Measurements from ENCODE around the gene SLITRK4. TPM values are rescaled to one million over a fixed set of nuclear protein-coding genes. Genes with fewer than 3 reads are reported as not detected.

The SLITRK4 gene
- total RNA-seq, 3 donors from 2014 or later = 2.0 to 76.3 (median 2.5) TPM

GRCh38 chrX:143615851-143616250 lies 20.1 kb downstream of the SLITRK4 start:
- Histone ChIP-seq H3K27ac (no peak overlapping the region), H3K36me3 (no peaks in the 10 kb centered on the region), H3K4me1 (no peaks in the 10 kb centered on the region), H3K9me3 (no peaks in the 10 kb centered on the region), H3K27me3 (no peaks in the 10 kb centered on the region), H3K4me3 (no peak overlapping the region)
- intact Hi-C loops (cut with DNase I; ENCODE audit: low total_unique reads) = no loop called here
- DNase-seq (ENCODE audit: low spot score in 2 of 2) = no peak
- TF ChIP-seq POLR2AphosphoS5 (IDR thresholded peaks at IDR 0.05) = no peak
- no peak for TF ChIP-seq POLR2A (IDR thresholded peaks at IDR 0.05)
- no peak for TF ChIP-seq CTCF (IDR thresholded peaks at IDR 0.05)

GRCh38 chrX:143601809-143602208 lies 34.1 kb downstream of the SLITRK4 start:
- Histone ChIP-seq H3K4me1 (no peaks in the 10 kb centered on the region), H3K36me3 (no peaks in the 10 kb centered on the region), H3K9me3 (peaks cover 0 to 10% of the 10 kb centered on the region in 2 donors), H3K27me3 (no peaks in the 10 kb centered on the region), H3K27ac (no peak overlapping the region), H3K4me3 (no peak overlapping the region)
- TF ChIP-seq POLR2AphosphoS5 (IDR thresholded peaks at IDR 0.05) = no peak
- no peak for TF ChIP-seq POLR2A (IDR thresholded peaks at IDR 0.05)
- TF ChIP-seq CTCF (IDR thresholded peaks at IDR 0.05) = no peak
- intact Hi-C loops (cut with DNase I; ENCODE audit: low total_unique reads) = no loop called here
- no peak for DNase-seq (ENCODE audit: low spot score in 2 of 2)

GRCh38 chrX:143581240-143581639 lies 54.7 kb downstream of the SLITRK4 start:
- H3K9me3 ChIP-seq = no peaks in the 10 kb centered on the region
- no peak overlapping the region for H3K27ac ChIP-seq
- peaks cover 0 to 3% of the 10 kb centered on the region in 2 donors for H3K27me3 ChIP-seq
- intact Hi-C loops (cut with DNase I; ENCODE audit: low total_unique reads) = no loop called here
- no peaks in the 10 kb centered on the region for H3K4me1 ChIP-seq
- TF ChIP-seq POLR2A (IDR thresholded peaks at IDR 0.05) (no peak), CTCF (IDR thresholded peaks at IDR 0.05) (no peak), POLR2AphosphoS5 (IDR thresholded peaks at IDR 0.05) (no peak)
- DNase-seq (ENCODE audit: low spot score in 2 of 2) = no peak
- no peaks in the 10 kb centered on the region for H3K36me3 ChIP-seq
- no peak overlapping the region for H3K4me3 ChIP-seq

GRCh38 chrX:143580266-143580665 lies 55.6 kb downstream of the SLITRK4 start:
- Histone ChIP-seq H3K4me3 (no peak overlapping the region), H3K27me3 (peaks cover 0 to 3% of the 10 kb centered on the region in 2 donors), H3K27ac (no peak overlapping the region), H3K9me3 (no peaks in the 10 kb centered on the region), H3K4me1 (no peaks in the 10 kb centered on the region), H3K36me3 (no peaks in the 10 kb centered on the region)
- no peak for TF ChIP-seq POLR2AphosphoS5 (IDR thresholded peaks at IDR 0.05)
- no peak for TF ChIP-seq CTCF (IDR thresholded peaks at IDR 0.05)
- TF ChIP-seq POLR2A (IDR thresholded peaks at IDR 0.05) = no peak
- no peak for DNase-seq (ENCODE audit: low spot score in 2 of 2)
- intact Hi-C loops (cut with DNase I; ENCODE audit: low total_unique reads) = no loop called here

Other genes with a start within 250 kb of the SLITRK4 start
- not detected for gene SPANXN3, start 118.6 kb downstream of the SLITRK4 start, total RNA-seq
- not detected for gene SPANXN2, start 84.7 kb upstream of the SLITRK4 start, total RNA-seq
- not detected for gene UBE2NL, start 248.0 kb upstream of the SLITRK4 start, total RNA-seq

All from breast epithelium (tissue), 4 donors.